Ascending aorta (tissue), 2 donors: ENCODE results near the gene ZFR2. TPM values are rescaled to one million over a fixed set of nuclear protein-coding genes. Genes with fewer than 3 reads are reported as not detected.

Source experiments
- DNase-seq, 2 donors: peaks; one replicate each; pipeline ENCODE4 v3.0.0-alpha.2; 2019; ENCODE audit warnings: low spot score in 2 of 2
- H3K27ac ChIP-seq, 2 donors: fragments of 200-600 bp; sonication (generic); one replicate each; pipeline ENCODE4 v1.5.1; 2016 to 2017; ENCODE audit warnings: mild to moderate bottlenecking in 1 of 2
- H3K27me3 ChIP-seq: fragments of 200-600 bp; sonication (generic); one replicate; pipeline ENCODE4 v1.5.1; 2017
- H3K36me3 ChIP-seq, 2 donors: fragments of 200-600 bp; sonication (generic); one replicate each; pipeline ENCODE4 v1.5.1; 2016
- H3K4me1 ChIP-seq, 2 donors: fragments of 200-600 bp; sonication (generic); one replicate each; pipeline ENCODE4 v1.5.1; 2016 to 2017; ENCODE audit warnings: mild to moderate bottlenecking in 1 of 2
- H3K4me3 ChIP-seq, 2 donors: fragments of 200-600 bp; sonication (generic); one replicate each; pipeline ENCODE4 v1.5.1; 2016 to 2017; ENCODE audit warnings: mild to moderate bottlenecking in 1 of 2
- H3K9me3 ChIP-seq, 2 donors: fragments of 200-600 bp; sonication (generic); one replicate each; pipeline ENCODE4 v1.5.1; 2016
- intact Hi-C: fragments of 100-400 bp; cut with DNase I; formaldehyde crosslinking; loops from one replicate; pipeline ENCODE4 v1.15.1; 2023
- total RNA-seq: library from RNA; depleted of rRNA; stranded (reverse); fragments of >200 nt; gene quantifications from one replicate; pipeline ENCODE4 v1.1.0, GENCODE V29; 2016
- TF ChIP-seq, protein P1 (sequence below), 3 experiments: fragments of 200-600 bp in 2 of 3; fragments of 450-650 bp in 1 of 3; sonication (generic) in 2 of 3; IDR thresholded peaks; one replicate each; pipeline ENCODE4 v1.5.1; 2016 to 2019; ENCODE audit warnings: antibody characterized with exemption in 3 of 3, mild to moderate bottlenecking in 1 of 3, moderate library complexity in 1 of 3

ZFR2 gene
- total RNA-seq, 1 donor from 2014 or later = not detected

DNA sequence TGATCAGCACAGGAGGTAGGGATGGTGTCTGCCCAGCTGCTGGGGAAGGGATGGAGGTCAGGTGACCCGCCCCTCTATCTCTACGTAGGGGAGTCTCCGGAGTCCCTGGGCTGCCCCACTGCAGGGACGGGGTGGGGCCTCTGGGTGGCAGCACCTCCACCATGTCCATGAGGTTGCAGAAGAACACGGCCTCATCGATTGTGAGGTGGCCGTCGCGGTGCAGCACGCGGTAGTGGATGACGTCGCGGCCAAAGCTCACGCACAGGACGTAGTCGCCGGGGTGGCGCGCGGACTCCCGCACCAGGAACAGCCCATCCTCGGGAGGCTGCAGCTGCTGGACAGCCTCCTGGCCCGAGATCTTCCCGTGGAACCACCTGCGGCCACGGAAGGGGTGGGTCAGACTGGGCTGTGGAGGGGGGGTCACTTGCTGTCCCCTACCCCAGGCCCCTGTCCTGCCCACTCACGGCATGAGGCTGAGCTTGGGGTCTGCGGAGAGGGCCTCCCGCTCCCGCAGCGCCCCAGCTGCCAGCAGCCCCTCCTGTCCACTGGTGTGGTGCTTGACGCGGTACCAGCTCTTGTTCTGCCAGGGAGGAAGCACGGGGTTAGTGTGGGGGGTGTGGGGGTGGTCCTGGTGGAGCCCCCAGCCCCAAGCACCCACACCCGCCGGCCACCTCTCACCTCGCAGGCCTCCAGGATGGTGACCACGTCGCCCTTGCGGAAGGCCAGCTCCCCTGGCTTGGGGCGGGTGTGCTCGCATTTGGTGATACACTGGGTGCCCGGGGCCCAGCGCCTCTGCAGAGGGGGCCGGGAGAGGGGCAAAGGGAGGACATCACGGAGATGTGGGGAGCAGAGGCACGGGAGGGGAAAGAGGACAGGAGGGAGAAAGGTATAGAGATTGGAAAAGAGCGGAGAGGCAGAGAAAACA, 84.9 kb downstream of the ZFR2 start:
- Histone ChIP-seq H3K27me3 (no peaks in the 10 kb centered on the region), H3K36me3 (no peaks in the 10 kb centered on the region), H3K27ac (no peak overlapping the region), H3K9me3 (peaks cover 17 to 22% of the 10 kb centered on the region in 2 donors), H3K4me1 (no peaks in the 10 kb centered on the region), H3K4me3 (no peak overlapping the region)
- intact Hi-C loops = no loop called here
- DNase-seq = no peak
- TF ChIP-seq, protein P1, sequence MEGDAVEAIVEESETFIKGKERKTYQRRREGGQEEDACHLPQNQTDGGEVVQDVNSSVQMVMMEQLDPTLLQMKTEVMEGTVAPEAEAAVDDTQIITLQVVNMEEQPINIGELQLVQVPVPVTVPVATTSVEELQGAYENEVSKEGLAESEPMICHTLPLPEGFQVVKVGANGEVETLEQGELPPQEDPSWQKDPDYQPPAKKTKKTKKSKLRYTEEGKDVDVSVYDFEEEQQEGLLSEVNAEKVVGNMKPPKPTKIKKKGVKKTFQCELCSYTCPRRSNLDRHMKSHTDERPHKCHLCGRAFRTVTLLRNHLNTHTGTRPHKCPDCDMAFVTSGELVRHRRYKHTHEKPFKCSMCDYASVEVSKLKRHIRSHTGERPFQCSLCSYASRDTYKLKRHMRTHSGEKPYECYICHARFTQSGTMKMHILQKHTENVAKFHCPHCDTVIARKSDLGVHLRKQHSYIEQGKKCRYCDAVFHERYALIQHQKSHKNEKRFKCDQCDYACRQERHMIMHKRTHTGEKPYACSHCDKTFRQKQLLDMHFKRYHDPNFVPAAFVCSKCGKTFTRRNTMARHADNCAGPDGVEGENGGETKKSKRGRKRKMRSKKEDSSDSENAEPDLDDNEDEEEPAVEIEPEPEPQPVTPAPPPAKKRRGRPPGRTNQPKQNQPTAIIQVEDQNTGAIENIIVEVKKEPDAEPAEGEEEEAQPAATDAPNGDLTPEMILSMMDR (IDR thresholded peaks at IDR 0.05) = no peak

GRCh38 chr19:3782903-3783302, 85.9 kb downstream of the ZFR2 start:
- no peak overlapping the region for H3K4me3 ChIP-seq
- H3K27ac ChIP-seq = no peak overlapping the region
- intact Hi-C loops = no loop called here
- no peaks in the 10 kb centered on the region for H3K27me3 ChIP-seq
- TF ChIP-seq, protein P1 (IDR thresholded peaks at IDR 0.05) = no peak
- H3K4me1 ChIP-seq = no peaks in the 10 kb centered on the region
- no peaks in the 10 kb centered on the region for H3K36me3 ChIP-seq
- H3K9me3 ChIP-seq = peaks cover 17 to 22% of the 10 kb centered on the region in 2 donors
- DNase-seq = no peak

- Histone ChIP-seq H3K27me3 (no peaks in the 10 kb centered on the region), H3K36me3 (no peaks in the 10 kb centered on the region)
- intact Hi-C loops = no loop called here
Observed at GRCh38 chr19:3782330-3782729, 86.5 kb downstream of the ZFR2 start.

GRCh38 chr19:3781603-3782002, 87.2 kb downstream of the ZFR2 start:
- intact Hi-C loops = no loop called here
- TF ChIP-seq, protein P1 (IDR thresholded peaks at IDR 0.05) = no peak
- Histone ChIP-seq H3K9me3 (peaks cover 17 to 22% of the 10 kb centered on the region in 2 donors), H3K27me3 (no peaks in the 10 kb centered on the region), H3K4me3 (peak overlapping the region in 1 of 2 donors; percentile 10), H3K4me1 (no peaks in the 10 kb centered on the region), H3K27ac (no peak overlapping the region), H3K36me3 (no peaks in the 10 kb centered on the region)
- DNase-seq = no peak

More at GRCh38 chr19:3782330-3782729, 86.5 kb downstream of the ZFR2 start:
- Histone ChIP-seq H3K4me3 (no peak overlapping the region), H3K27ac (no peak overlapping the region), H3K4me1 (no peaks in the 10 kb centered on the region), H3K9me3 (peaks cover 17 to 22% of the 10 kb centered on the region in 2 donors)
- DNase-seq = no peak
- TF ChIP-seq, protein P1 (IDR thresholded peaks at IDR 0.05) = no peak

DNA sequence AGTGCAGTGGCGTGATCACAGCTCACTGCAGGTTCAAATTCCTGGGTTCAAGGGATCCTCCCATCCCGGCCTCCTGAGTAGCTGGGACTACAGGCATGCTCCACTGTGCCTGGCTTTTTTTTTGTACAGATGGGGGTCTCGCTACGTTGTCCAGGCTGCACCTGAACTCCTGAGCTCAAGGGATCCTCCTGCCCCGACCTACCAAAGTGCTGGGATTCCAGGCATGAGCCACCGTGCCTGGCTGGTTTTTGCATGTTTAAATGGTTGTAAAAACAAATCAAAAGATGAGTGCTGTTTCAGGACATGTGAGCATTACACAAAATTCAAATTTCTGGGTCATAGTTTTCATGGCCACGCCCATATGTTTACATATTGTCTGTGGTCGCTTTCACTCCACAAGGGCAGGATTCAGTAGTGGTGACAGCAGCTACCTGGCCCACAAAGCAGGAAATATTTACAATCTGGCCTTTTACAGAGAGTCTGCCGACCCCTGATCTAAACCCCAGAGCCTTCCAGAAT, 88.0 kb downstream of the ZFR2 start:
- intact Hi-C loops = no loop called here
- no peak for DNase-seq
- H3K36me3 ChIP-seq = no peaks in the 10 kb centered on the region
- H3K9me3 ChIP-seq = peaks cover 17 to 22% of the 10 kb centered on the region in 2 donors
- H3K4me3 ChIP-seq = no peak overlapping the region
- no peak overlapping the region for H3K27ac ChIP-seq
- H3K27me3 ChIP-seq = no peaks in the 10 kb centered on the region
- TF ChIP-seq, protein P1 (IDR thresholded peaks at IDR 0.05) = no peak
- H3K4me1 ChIP-seq = no peaks in the 10 kb centered on the region
